ENCODE results near the gene SMIM14. TPM values are rescaled to one million over a fixed set of nuclear protein-coding genes. Genes with fewer than 3 reads are reported as not detected.

Gene SMIM14
- total and polyA plus RNA-seq, 2 of the 8 experiments (the other 6 are each of a cell fraction or from before 2014, with no cell fraction given): 29.1 to 31.0 TPM

GRCh38 chr4:39527296-39528060 lies 111.2 kb downstream of the SMIM14 start, which contains the start of gene UGDH (continued):
- TF ChIP-seq E2F6 (IDR thresholded peaks at IDR 0.05) (peak; percentile 27; the same call in 1 of the 2 replicates), SRF (IDR thresholded peaks at IDR 0.05; ENCODE audit: low read depth, low read length) (no peak), KDM1A (IDR thresholded peaks at IDR 0.05; ENCODE audit: borderline replicate concordance, low read length) (no peak), SUZ12 (IDR thresholded peaks at IDR 0.05; ENCODE audit: low read length) (no peak; the same call in 1 of the 2 replicates), ASH2L (IDR thresholded peaks at IDR 0.05; ENCODE audit: low read length) (peak; percentile 95), RBBP5 (IDR thresholded peaks at IDR 0.05; ENCODE audit: borderline replicate concordance, low read depth, low read length) (peak; percentile 90; the same call in 1 of the 2 replicates), RXRA (IDR thresholded peaks at IDR 0.05; ENCODE audit: insufficient read depth, low read depth, low read length) (0 out of 2 replicates have a peak, but pooled peaks have one; percentile 0), NANOG (IDR thresholded peaks at IDR 0.05; ENCODE audit: insufficient read depth, low read depth, low read length, poor library complexity, severe bottlenecking) (no peak), SIN3A (conservative IDR thresholded peaks at IDR 0.05 in 1 of 2, IDR thresholded peaks at IDR 0.05 in 1 of 2; ENCODE audit: low read depth in 1 of 2, low read length in 2 of 2) (peak; percentile 52 to 62; a peak in 1 of 4 replicates), BCL11A (IDR thresholded peaks at IDR 0.05; ENCODE audit: low read depth in 2 of 2, low read length in 2 of 2) (no peak), POLR2AphosphoS5 (IDR thresholded peaks at IDR 0.05; ENCODE audit: low read depth, low read length) (peak; percentile 87), ZNF274 (IDR thresholded peaks at IDR 0.05; ENCODE audit: borderline replicate concordance, extremely low read depth, low read length) (no peak), GABPA (IDR thresholded peaks at IDR 0.05; ENCODE audit: borderline replicate concordance, insufficient read depth, low read length) (peak; percentile 77; the same call in 1 of the 2 replicates), BACH1 (IDR thresholded peaks at IDR 0.05; ENCODE audit: low read length) (peak; percentile 74), JUN (IDR thresholded peaks at IDR 0.05; ENCODE audit: low read depth, low read length) (no peak), TBP (IDR thresholded peaks at IDR 0.05; ENCODE audit: low read depth, low read length) (peak; percentile 81), CTBP2 (IDR thresholded peaks at IDR 0.05; ENCODE audit: borderline replicate concordance, insufficient read depth, insufficient read length, low read length) (peak; percentile 63), PHF8 (conservative IDR thresholded peaks at IDR 0.05; ENCODE audit: low read depth, low read length) (peak; percentile 92), HDAC2 (IDR thresholded peaks at IDR 0.05; ENCODE audit: borderline replicate concordance in 1 of 2, low read depth in 2 of 2, low read length in 2 of 2) (peak; percentile 74 to 83; a peak in 3 of 4 replicates)
- TF ChIP-seq, protein P1, sequence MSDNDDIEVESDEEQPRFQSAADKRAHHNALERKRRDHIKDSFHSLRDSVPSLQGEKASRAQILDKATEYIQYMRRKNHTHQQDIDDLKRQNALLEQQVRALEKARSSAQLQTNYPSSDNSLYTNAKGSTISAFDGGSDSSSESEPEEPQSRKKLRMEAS (IDR thresholded peaks at IDR 0.05): peak; percentile 97
- TF ChIP-seq, protein P2, sequence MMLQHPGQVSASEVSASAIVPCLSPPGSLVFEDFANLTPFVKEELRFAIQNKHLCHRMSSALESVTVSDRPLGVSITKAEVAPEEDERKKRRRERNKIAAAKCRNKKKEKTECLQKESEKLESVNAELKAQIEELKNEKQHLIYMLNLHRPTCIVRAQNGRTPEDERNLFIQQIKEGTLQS (IDR thresholded peaks at IDR 0.05; ENCODE audit: insufficient read depth, low read depth, low read length): no peak
